Mesodermal cell (in vitro differentiated cells): ENCODE measurements around the gene FLRT2.

Source experiments
- H3K27ac ChIP-seq: 2 replicates; pipeline ENCODE4 v1.7.0; 2013; ENCODE audit warnings: mild to moderate bottlenecking, low read depth, low read length, moderate library complexity; ENCODE audit not compliant: severe bottlenecking
- H3K36me3 ChIP-seq: 2 replicates; pipeline ENCODE4 v1.7.1; 2013; ENCODE audit warnings: mild to moderate bottlenecking, low read length, moderate library complexity; ENCODE audit not compliant: control insufficient read depth, insufficient read depth
- H3K4me1 ChIP-seq: one replicate; pipeline ENCODE4 v1.7.1; 2013; ENCODE audit warnings: mild to moderate bottlenecking, low read length; ENCODE audit not compliant: insufficient read depth, control insufficient read depth, poor library complexity, severe bottlenecking
- H3K4me3 ChIP-seq: 2 replicates; pipeline ENCODE4 v1.7.0; 2013; ENCODE audit warnings: low read length, control low read depth, mild to moderate bottlenecking; ENCODE audit not compliant: insufficient read depth, poor library complexity, severe bottlenecking; ENCODE audit errors: extremely low read depth
- H3K9me3 ChIP-seq: 2 replicates; pipeline ENCODE4 v1.7.1; 2013; ENCODE audit warnings: mild to moderate bottlenecking, low read length, moderate library complexity; ENCODE audit not compliant: control insufficient read depth
- WGBS, 2 experiments: methylation state at CpG; one replicate each; pipeline ENCODE4 v1.1.5; 2013; ENCODE audit warnings: missing lambda C conversion rate in 2 of 2; ENCODE audit not compliant: insufficient coverage in 2 of 2; 5-methylcytosine and 5-hydroxymethylcytosine counted together

The FLRT2 gene

GRCh38 chr14:85613496-85613895, 83.6 kb downstream of the FLRT2 start:
- WGBS, 2 experiments, result 48 to 76% methylated on average over 2 to 5 of the region's 5 CpGs
- Histone ChIP-seq H3K27ac (no peak overlapping the region), H3K4me1 (peaks cover 18% of the 10 kb centered on the region), H3K9me3 (no peaks in the 10 kb centered on the region), H3K4me3 (no peak overlapping the region), H3K36me3 (peaks cover 33% of the 10 kb centered on the region)

- Histone ChIP-seq H3K4me3 (no peak overlapping the region), H3K9me3 (no peaks in the 10 kb centered on the region), H3K27ac (no peak overlapping the region), H3K36me3 (peaks cover 32% of the 10 kb centered on the region), H3K4me1 (peaks cover 21% of the 10 kb centered on the region)
- 95 to 100% methylated on average over 3 of the region's 5 CpGs for WGBS, 2 experiments
Observed at GRCh38 chr14:85616386-85616885, 86.5 kb downstream of the FLRT2 start.

GRCh38 chr14:85616886-85617285, 86.9 kb downstream of the FLRT2 start:
- Histone ChIP-seq H3K27ac (no peak overlapping the region), H3K4me1 (peaks cover 21% of the 10 kb centered on the region), H3K4me3 (no peak overlapping the region), H3K9me3 (no peaks in the 10 kb centered on the region), H3K36me3 (peaks cover 36% of the 10 kb centered on the region)
- no CpG with 5 or more reads among the region's 2 CpGs for WGBS, 2 experiments

GRCh38 chr14:85617791-85618190, 87.8 kb downstream of the FLRT2 start:
- 100% methylated on average over 1 of the region's 2 CpGs; no CpG with 5 or more reads in 1 of the 2 experiments for WGBS, 2 experiments
- Histone ChIP-seq H3K27ac (no peak overlapping the region), H3K4me1 (peaks cover 19% of the 10 kb centered on the region)

GRCh38 chr14:85618390-85618789, 88.4 kb downstream of the FLRT2 start:
- 86% methylated on average over 1 of the region's 4 CpGs; no CpG with 5 or more reads in 1 of the 2 experiments for WGBS, 2 experiments
- H3K36me3 ChIP-seq, result peaks cover 49% of the 10 kb centered on the region
- H3K4me3 ChIP-seq, result no peak overlapping the region
- no peak overlapping the region for H3K27ac ChIP-seq
- H3K4me1 ChIP-seq, result peaks cover 19% of the 10 kb centered on the region
- no peaks in the 10 kb centered on the region for H3K9me3 ChIP-seq

More at GRCh38 chr14:85617791-85618190, 87.8 kb downstream of the FLRT2 start:
- Histone ChIP-seq H3K9me3 (no peaks in the 10 kb centered on the region), H3K36me3 (peaks cover 45% of the 10 kb centered on the region), H3K4me3 (no peak overlapping the region)

GRCh38 chr14:85618978-85619377, 89.0 kb downstream of the FLRT2 start:
- Histone ChIP-seq H3K36me3 (peaks cover 50% of the 10 kb centered on the region), H3K27ac (no peak overlapping the region), H3K4me3 (no peak overlapping the region), H3K4me1 (peaks cover 19% of the 10 kb centered on the region), H3K9me3 (no peaks in the 10 kb centered on the region)
- WGBS, 2 experiments, result 100% methylated on average over 2 of the region's 3 CpGs; no CpG with 5 or more reads in 1 of the 2 experiments

GRCh38 chr14:85619851-85620250, 89.9 kb downstream of the FLRT2 start:
- H3K9me3 ChIP-seq, result no peaks in the 10 kb centered on the region
- H3K4me3 ChIP-seq, result no peak overlapping the region
- H3K36me3 ChIP-seq, result peaks cover 55% of the 10 kb centered on the region
- peaks cover 18% of the 10 kb centered on the region for H3K4me1 ChIP-seq
- 69 to 80% methylated on average over 3 to 4 of the region's 6 CpGs for WGBS, 2 experiments
- H3K27ac ChIP-seq, result no peak overlapping the region

- Histone ChIP-seq H3K36me3 (peaks cover 61% of the 10 kb centered on the region), H3K4me3 (no peak overlapping the region), H3K27ac (no peak overlapping the region), H3K9me3 (no peaks in the 10 kb centered on the region), H3K4me1 (peaks cover 9% of the 10 kb centered on the region)
- 97 to 100% methylated on average over 3 of the region's 3 CpGs for WGBS, 2 experiments
Observed at GRCh38 chr14:85620947-85621346, 91.0 kb downstream of the FLRT2 start.

GRCh38 chr14:85622106-85622505, 92.2 kb downstream of the FLRT2 start:
- Histone ChIP-seq H3K9me3 (no peaks in the 10 kb centered on the region), H3K4me3 (no peak overlapping the region), H3K27ac (no peak overlapping the region), H3K36me3 (peaks cover 66% of the 10 kb centered on the region), H3K4me1 (peaks cover 6% of the 10 kb centered on the region)
- WGBS, 2 experiments, result 98% methylated on average over 13 of the region's 13 CpGs

- no peak overlapping the region for H3K4me3 ChIP-seq
- 95 to 98% methylated on average over 13 to 22 of the region's 27 CpGs for WGBS, 2 experiments
- H3K9me3 ChIP-seq, result no peaks in the 10 kb centered on the region
- H3K27ac ChIP-seq, result no peak overlapping the region
- H3K36me3 ChIP-seq, result peaks cover 66% of the 10 kb centered on the region
- peaks cover 3% of the 10 kb centered on the region for H3K4me1 ChIP-seq
Observed at GRCh38 chr14:85622986-85623685, 93.2 kb downstream of the FLRT2 start.

GRCh38 chr14:85625925-85626585, 96.1 kb downstream of the FLRT2 start:
- Histone ChIP-seq H3K27ac (no peak overlapping the region), H3K36me3 (peaks cover 49% of the 10 kb centered on the region), H3K9me3 (no peaks in the 10 kb centered on the region), H3K4me1 (no peaks in the 10 kb centered on the region), H3K4me3 (no peak overlapping the region)
- WGBS, 2 experiments, result 100% methylated on average over 1 to 2 of the region's 3 CpGs
